ENCODE data around the gene NEK4. TPM values are rescaled to one million over a fixed set of nuclear protein-coding genes. Genes with fewer than 3 reads are reported as not detected.

NEK4 gene
- total and polyA plus RNA-seq, 2 donors (not counting 1 experiment from before 2014, with no cell fraction given), result 9.0 to 33.8 TPM

GRCh38 chr3:52685709-52686691 lies 84.7 kb downstream of the NEK4 start, which contains the start of the genes GNL3 and PBRM1:
Gene GNL3, plus strand, starts transcription at chr3:52686032. Its CDS starts 61 bp downstream, at chr3:52686093.
Gene PBRM1, minus strand, starts transcription at chr3:52685913.
- peak within 1 kb of the TSS; percentile 99 for H3K4me3 Mint-ChIP-seq

More at GRCh38 chr3:52685709-52686691, 84.7 kb downstream of the NEK4 start, which contains the start of the genes GNL3 and PBRM1:
- CTCF ChIA-PET, result no interaction called here
- H3K9me3 Mint-ChIP-seq (ENCODE audit: insufficient read depth), result no peaks in the 10 kb centered on the region
- 0% methylated on average over 74 of the region's 82 CpGs for WGBS (ENCODE audit: insufficient coverage)
- POLR2A ChIA-PET, result interaction anchor here (3.1 kb wide), 1 partner anchor 20 kb away, joined by 9 read pairs; the partner anchor contains the start of genes GLT8D1 and SPCS1
- H3K36me3 ChIP-seq (replicated peaks in 1 of 2; ENCODE audit: control extremely low read depth in 1 of 2, control insufficient read depth in 1 of 2, extremely low read depth in 1 of 2, insufficient read depth in 2 of 2, low read length in 1 of 2), result peaks cover 0 to 41% of the 10 kb centered on the region in 2 experiments
- TF ChIP-seq EZH2 (IDR thresholded peaks at IDR 0.05; ENCODE audit: borderline replicate concordance, insufficient read depth, low read depth, low read length, poor library complexity, severe bottlenecking), result no peak
- TF ChIP-seq CTCF (IDR thresholded peaks at IDR 0.05), result no peak
- peaks cover 18% of the 10 kb centered on the region for H4K20me1 ChIP-seq (ENCODE audit: control insufficient read depth, insufficient read depth, low read length, poor library complexity, severe bottlenecking)
- H3K27ac ChIP-seq (ENCODE audit: low read length in 2 of 2), result peak within 1 kb of the TSS; percentile 92 to 97
- peak within 1 kb of the TSS; percentile 67 to 90 (median 86) for H3K4me3 ChIP-seq (ENCODE audit: control extremely low read depth in 1 of 5, extremely low read depth in 1 of 5, insufficient read depth in 1 of 5, low read depth in 2 of 5, low read length in 4 of 5)
- ATAC-seq (ENCODE audit: low read depth), result peak; percentile 86
- H3K9me3 ChIP-seq (ENCODE audit: control extremely low read depth in 1 of 3, control insufficient read depth in 2 of 3, insufficient read depth in 1 of 3, low read length in 2 of 3), result no peaks in the 10 kb centered on the region
- intact Hi-C loops (cut with micrococcal nuclease), result loop anchor here (1.0 to 5.0 kb wide), 7 partner anchors 20 to 661 kb away; partner anchors contain the start of genes DCP1A, NEK4, NISCH and RFT1
- no peaks in the 10 kb centered on the region for H3K27me3 Mint-ChIP-seq
- peaks cover 64% of the 10 kb centered on the region for H3K79me2 ChIP-seq (ENCODE audit: control insufficient read depth, insufficient read depth, low read length)
- peaks cover 20 to 21% of the 10 kb centered on the region in 2 donors for H3K4me1 ChIP-seq (ENCODE audit: control insufficient read depth in 2 of 2, insufficient read depth in 2 of 2, low read length in 2 of 2)
- peaks cover 36% of the 10 kb centered on the region for H3K4me1 Mint-ChIP-seq
- peak within 1 kb of the TSS; percentile 100 for H3K27ac Mint-ChIP-seq
- DNase-seq, result peak; percentile 98
- peak within 1 kb of the TSS; percentile 75 for H2AFZ ChIP-seq (ENCODE audit: insufficient read depth, low read depth, low read length, poor library complexity, severe bottlenecking)
- no peaks in the 10 kb centered on the region for H3K27me3 ChIP-seq (replicated peaks in 1 of 4; ENCODE audit: control extremely low read depth in 1 of 4, control insufficient read depth in 3 of 4, insufficient read depth in 4 of 4, low read length in 3 of 4)
- H3K4me2 ChIP-seq (replicated peaks; ENCODE audit: low read depth, low read length, poor library complexity, severe bottlenecking), result peak within 1 kb of the TSS; percentile 88
- H3K9ac ChIP-seq (ENCODE audit: low read length), result peak within 1 kb of the TSS; percentile 82

Data from B cell (primary cell).